ENCODE data around the gene RGL4.

DNA sequence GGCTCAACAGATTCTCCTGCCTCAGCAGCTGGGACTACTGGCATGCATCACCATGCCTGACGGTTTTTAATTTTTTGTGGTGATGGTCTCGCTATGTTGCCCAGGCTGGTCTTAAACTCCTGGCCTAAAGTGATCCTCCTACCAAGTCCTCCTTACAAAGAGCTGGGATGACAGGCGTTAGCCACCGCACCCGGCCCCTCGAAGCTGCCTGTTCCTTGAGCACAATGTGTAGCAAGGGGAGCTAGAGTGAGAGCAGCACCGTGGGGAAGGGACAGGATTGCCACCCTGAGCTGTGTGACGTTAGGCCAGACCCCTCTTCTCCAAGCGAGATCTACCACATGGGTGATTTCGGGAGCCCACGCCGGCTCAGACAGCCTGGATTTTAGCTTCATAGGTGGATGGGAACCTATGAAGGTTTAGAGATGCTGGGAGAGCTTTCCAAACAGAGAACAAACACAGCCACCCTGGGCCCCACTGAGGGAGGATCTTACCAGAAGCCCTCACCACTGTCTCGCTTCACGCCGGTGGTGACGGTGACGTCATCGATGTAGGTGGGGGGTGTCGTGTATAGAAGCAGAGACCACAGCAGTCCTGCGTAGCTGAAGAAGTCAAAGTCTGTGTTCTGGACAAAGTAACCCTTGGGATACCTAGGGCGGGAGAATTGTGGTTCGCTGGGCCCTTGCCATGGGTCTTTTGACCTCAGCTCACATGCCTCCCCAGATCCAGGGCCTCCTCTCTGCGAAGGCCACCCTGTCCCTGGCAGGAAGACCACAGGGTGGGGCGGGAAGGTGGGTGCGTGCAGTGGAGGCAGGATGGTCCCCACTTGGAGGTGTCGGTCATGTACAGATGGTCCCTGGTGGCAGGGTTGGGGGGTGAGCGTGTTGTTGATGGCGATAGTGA, 23.1 kb downstream of the RGL4 start:
- TF ChIP-seq POLR2A (IDR thresholded peaks at IDR 0.05) (no peak), EP300 (IDR thresholded peaks at IDR 0.05) (no peak)
- TF ChIP-seq, protein P1, sequence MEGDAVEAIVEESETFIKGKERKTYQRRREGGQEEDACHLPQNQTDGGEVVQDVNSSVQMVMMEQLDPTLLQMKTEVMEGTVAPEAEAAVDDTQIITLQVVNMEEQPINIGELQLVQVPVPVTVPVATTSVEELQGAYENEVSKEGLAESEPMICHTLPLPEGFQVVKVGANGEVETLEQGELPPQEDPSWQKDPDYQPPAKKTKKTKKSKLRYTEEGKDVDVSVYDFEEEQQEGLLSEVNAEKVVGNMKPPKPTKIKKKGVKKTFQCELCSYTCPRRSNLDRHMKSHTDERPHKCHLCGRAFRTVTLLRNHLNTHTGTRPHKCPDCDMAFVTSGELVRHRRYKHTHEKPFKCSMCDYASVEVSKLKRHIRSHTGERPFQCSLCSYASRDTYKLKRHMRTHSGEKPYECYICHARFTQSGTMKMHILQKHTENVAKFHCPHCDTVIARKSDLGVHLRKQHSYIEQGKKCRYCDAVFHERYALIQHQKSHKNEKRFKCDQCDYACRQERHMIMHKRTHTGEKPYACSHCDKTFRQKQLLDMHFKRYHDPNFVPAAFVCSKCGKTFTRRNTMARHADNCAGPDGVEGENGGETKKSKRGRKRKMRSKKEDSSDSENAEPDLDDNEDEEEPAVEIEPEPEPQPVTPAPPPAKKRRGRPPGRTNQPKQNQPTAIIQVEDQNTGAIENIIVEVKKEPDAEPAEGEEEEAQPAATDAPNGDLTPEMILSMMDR (IDR thresholded peaks at IDR 0.05) = no peak

Data from ovary (tissue), 3 donors.